Fibroblast of lung (primary cell): ENCODE data around the gene MRPS6. TPM values are rescaled to one million over a fixed set of nuclear protein-coding genes. Genes with fewer than 3 reads are reported as not detected.

Experiments
- DNase-seq, 2 donors: peaks; one replicate each; pipeline versions ENCODE4 v3.0.0 to v3.0.0-alpha.2; 2010; ENCODE audit warnings: low read depth in 2 of 2
- H2AFZ ChIP-seq: 2 replicates; pipeline ENCODE4 v1.5.1; 2012; ENCODE audit warnings: low read length, control low read depth, inconsistent platforms
- H3K27ac ChIP-seq: 2 replicates; pipeline ENCODE4 v1.5.1; 2011; ENCODE audit warnings: low read length, control low read depth; ENCODE audit not compliant: insufficient read depth
- H3K27me3 ChIP-seq: 2 replicates; pipeline ENCODE4 v1.5.1; 2011; ENCODE audit warnings: mild to moderate bottlenecking, low read length; ENCODE audit not compliant: control insufficient read depth, insufficient read depth
- H3K36me3 ChIP-seq: 2 replicates; pipeline ENCODE4 v1.5.1; 2011; ENCODE audit warnings: low read length; ENCODE audit not compliant: control insufficient read depth, insufficient read depth
- H3K4me1 ChIP-seq: 2 replicates; pipeline ENCODE4 v1.5.1; 2011; ENCODE audit warnings: low read length; ENCODE audit not compliant: control insufficient read depth, insufficient read depth; ENCODE audit errors: extremely low read depth
- H3K4me2 ChIP-seq: 2 replicates; pipeline ENCODE4 v1.5.1; 2011; ENCODE audit warnings: low read length, control low read depth; ENCODE audit not compliant: insufficient read depth; ENCODE audit errors: extremely low read depth
- H3K4me3 ChIP-seq, 4 experiments: fragments of 200-600 bp in 1 of 4; sonication (generic) in 1 of 4; replicated peaks in 1 of 4; 2 replicates each; pipeline ENCODE4 v1.5.1; 2011 to 2016; ENCODE audit warnings: low read length in 4 of 4, low read depth in 3 of 4, mild to moderate bottlenecking in 3 of 4, control low read depth in 2 of 4, inconsistent platforms in 1 of 4, mixed read lengths in 1 of 4; ENCODE audit not compliant: insufficient read depth in 1 of 4; ENCODE audit errors: control extremely low read depth in 1 of 4
- H3K79me2 ChIP-seq: 2 replicates; pipeline ENCODE4 v1.5.1; 2012; ENCODE audit warnings: mild to moderate bottlenecking, low read length, inconsistent platforms; ENCODE audit not compliant: control insufficient read depth, insufficient read depth
- H3K9ac ChIP-seq: 2 replicates; pipeline ENCODE4 v1.5.1; 2011; ENCODE audit warnings: mild to moderate bottlenecking, low read length, control low read depth; ENCODE audit not compliant: insufficient read depth
- H3K9me3 ChIP-seq: 2 replicates; pipeline ENCODE4 v1.5.1; 2012; ENCODE audit warnings: low read depth, low read length; ENCODE audit not compliant: control insufficient read depth, insufficient read depth
- H4K20me1 ChIP-seq: 2 replicates; pipeline ENCODE4 v1.5.1; 2011; ENCODE audit warnings: low read length; ENCODE audit not compliant: control insufficient read depth, insufficient read depth; ENCODE audit errors: extremely low read depth
- CTCF ChIP-seq, 2 donors: IDR thresholded peaks in 1 of 2; conservative IDR thresholded peaks in 1 of 2; 1 replicate in 1 of 2; 2 replicates in 1 of 2; pipeline ENCODE4 v1.5.1; 2011 to 2012; ENCODE audit warnings: low read length in 2 of 2, control low read depth in 1 of 2, inconsistent platforms in 1 of 2, low read depth in 1 of 2, mild to moderate bottlenecking in 1 of 2
- EZH2 ChIP-seq: IDR thresholded peaks from 2 replicates; pipeline ENCODE4 v1.5.1; 2012; ENCODE audit warnings: low read length, control low read depth, mild to moderate bottlenecking; ENCODE audit errors: missing control alignments
- polyA plus RNA-seq, 2 donors: library from polyadenylated mRNA; depleted of rRNA in 1 of 2; stranded (reverse) in 1 of 2; unstranded in 1 of 2; fragments of >200 nt; gene quantifications; 2 replicates each; pipeline ENCODE4 v1.2.1, GENCODE V29; 2011 to 2012; ENCODE audit warnings: missing spikeins in 1 of 2
- total RNA-seq: library from RNA; depleted of rRNA; stranded (reverse); fragments of >200 nt; gene quantifications from 2 replicates; pipeline ENCODE4 v1.2.1, GENCODE V29; 2014

Gene MRPS6
- total and polyA plus RNA-seq, 2 donors (not counting 1 experiment from before 2014, with no cell fraction given): 20.0 to 45.6 TPM

GRCh38 chr21:34141373-34141772, 68.0 kb downstream of the MRPS6 start:
- TF ChIP-seq EZH2: no peak
- no peaks in the 10 kb centered on the region for H3K36me3 ChIP-seq

DNA sequence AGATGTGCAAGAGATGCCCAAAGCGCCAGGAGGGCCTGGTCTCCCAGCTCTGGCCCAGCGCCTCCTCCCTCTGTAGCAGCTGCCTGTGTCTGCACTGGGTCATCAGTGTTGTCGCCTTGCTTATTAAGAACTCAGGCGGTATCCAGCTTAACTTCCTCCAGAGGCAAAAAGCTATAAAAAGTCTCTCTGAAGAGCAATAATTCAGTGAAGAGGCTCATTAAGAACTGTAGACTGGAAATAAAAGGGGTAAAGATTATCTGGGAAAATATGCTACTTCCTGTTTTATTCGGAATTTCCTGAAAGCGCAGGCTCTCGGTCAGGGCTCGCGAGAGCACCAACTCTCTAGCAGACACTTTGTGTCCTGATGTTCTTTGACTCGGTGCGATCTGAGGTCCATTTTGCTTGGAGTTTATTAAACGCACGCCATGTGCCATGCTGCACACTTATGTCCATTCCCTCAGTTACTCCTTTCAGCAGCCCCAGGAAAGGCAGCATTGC, 70.4 kb downstream of the MRPS6 start:
- H3K4me1 ChIP-seq: peaks cover 3% of the 10 kb centered on the region
- H3K36me3 ChIP-seq: no peaks in the 10 kb centered on the region
- TF ChIP-seq CTCF (conservative IDR thresholded peaks at IDR 0.05 in 1 of 2, IDR thresholded peaks at IDR 0.05 in 1 of 2; ENCODE audit: low read depth in 1 of 2, low read length in 2 of 2) (no peak), EZH2 (no peak)
- no peak overlapping the region for H3K9ac ChIP-seq
- no peaks in the 10 kb centered on the region for H3K9me3 ChIP-seq
- H3K4me2 ChIP-seq: no peak overlapping the region
- no peak for DNase-seq
- no peaks in the 10 kb centered on the region for H3K27me3 ChIP-seq
- H3K27ac ChIP-seq: no peak overlapping the region
- no peak overlapping the region for H2AFZ ChIP-seq
- H3K79me2 ChIP-seq: peaks cover 5% of the 10 kb centered on the region
- no peaks in the 10 kb centered on the region for H4K20me1 ChIP-seq
- no peak overlapping the region for H3K4me3 ChIP-seq

More at GRCh38 chr21:34141373-34141772, 68.0 kb downstream of the MRPS6 start:
- no peak overlapping the region for H3K4me3 ChIP-seq
- H3K27me3 ChIP-seq: no peaks in the 10 kb centered on the region
- peaks cover 5% of the 10 kb centered on the region for H3K79me2 ChIP-seq
- no peak overlapping the region for H3K4me2 ChIP-seq
- DNase-seq: no peak
- H3K4me1 ChIP-seq: no peaks in the 10 kb centered on the region
- H3K27ac ChIP-seq: no peak overlapping the region
- no peaks in the 10 kb centered on the region for H3K9me3 ChIP-seq
- H3K9ac ChIP-seq: no peak overlapping the region
- H4K20me1 ChIP-seq: no peaks in the 10 kb centered on the region
- no peak overlapping the region for H2AFZ ChIP-seq

DNA sequence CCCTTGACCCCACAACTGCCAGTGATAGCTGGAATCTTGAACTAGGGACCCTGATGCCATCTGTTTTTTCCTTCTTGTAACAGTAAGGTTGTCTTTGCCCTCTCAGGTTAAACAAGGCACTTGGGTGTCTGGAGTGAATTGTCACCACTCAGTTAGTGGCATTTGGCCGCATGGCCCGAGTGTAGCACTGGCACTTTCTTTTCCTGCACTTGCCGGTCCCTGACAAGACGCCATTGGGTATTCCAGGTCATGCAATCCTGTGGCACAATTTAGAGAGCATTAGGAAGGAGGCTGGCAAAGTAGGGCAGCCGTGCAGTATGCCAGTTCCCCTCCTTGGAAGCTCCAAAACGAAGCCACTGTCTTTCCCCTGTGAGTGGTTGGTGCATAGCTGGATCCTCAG, 70.8 kb downstream of the MRPS6 start:
- TF ChIP-seq EZH2: no peak
- no peak for TF ChIP-seq CTCF (conservative IDR thresholded peaks at IDR 0.05 in 1 of 2, IDR thresholded peaks at IDR 0.05 in 1 of 2; ENCODE audit: low read depth in 1 of 2, low read length in 2 of 2)
- no peaks in the 10 kb centered on the region for H3K27me3 ChIP-seq
- DNase-seq: no peak
- H4K20me1 ChIP-seq: no peaks in the 10 kb centered on the region
- H3K9ac ChIP-seq: no peak overlapping the region
- peaks cover 3% of the 10 kb centered on the region for H3K4me1 ChIP-seq
- no peak overlapping the region for H3K4me3 ChIP-seq
- no peak overlapping the region for H3K27ac ChIP-seq
- peaks cover 5% of the 10 kb centered on the region for H3K79me2 ChIP-seq
- H3K36me3 ChIP-seq: no peaks in the 10 kb centered on the region
- no peak overlapping the region for H3K4me2 ChIP-seq
- no peaks in the 10 kb centered on the region for H3K9me3 ChIP-seq
- H2AFZ ChIP-seq: no peak overlapping the region
